Measurements from ENCODE around the gene WNT5A.

DNA sequence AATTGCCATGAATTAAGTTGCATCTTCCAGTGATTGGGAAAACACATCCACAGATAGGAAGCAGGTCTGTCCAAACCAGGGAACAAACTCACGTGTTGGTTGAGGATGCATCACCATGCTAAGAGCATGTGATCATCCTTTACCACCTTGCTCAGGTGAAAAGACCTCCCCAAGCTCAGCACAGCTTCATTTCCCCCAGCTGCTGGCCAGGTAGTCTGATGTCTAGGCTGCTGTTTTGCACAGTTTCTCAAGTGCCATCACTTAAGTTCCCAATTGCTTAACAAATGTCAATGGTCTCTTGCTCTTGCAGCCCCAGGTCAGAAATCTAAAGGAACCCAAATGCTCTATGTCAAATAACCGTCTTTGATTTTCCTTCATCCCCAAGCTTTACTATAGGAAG lies 34.2 kb downstream of the WNT5A start:
- TF ChIP-seq EZH2 (IDR thresholded peaks at IDR 0.05; ENCODE audit: low read length) (no peak), CTCF (optimal IDR thresholded peaks at IDR 0.05 in 1 of 3, IDR thresholded peaks at IDR 0.05 in 1 of 3, conservative IDR thresholded peaks at IDR 0.05 in 1 of 3; ENCODE audit: extremely low read depth in 1 of 3, insufficient read depth in 2 of 3, low read length in 3 of 3) (no peak)
